GM12875 (cell line): ENCODE measurements around the gene CLPX.

Experiments
- H3K4me3 ChIP-seq: one replicate; pipeline ENCODE4 v1.5.1; 2011; ENCODE audit warnings: low read depth, low read length, control low read depth
- CTCF ChIP-seq: IDR thresholded peaks from 2 replicates; pipeline ENCODE4 v1.5.1; 2011; ENCODE audit warnings: low read depth, mild to moderate bottlenecking, control low read depth, inconsistent platforms, low read length, moderate library complexity, borderline replicate concordance; ENCODE audit not compliant: insufficient read depth

Gene CLPX

GRCh38 chr15:65130941-65131340 is 54.2 kb downstream of the CLPX start:
- TF ChIP-seq CTCF: no peak
- no peak overlapping the region for H3K4me3 ChIP-seq

GRCh38 chr15:65115542-65115941 is 69.6 kb downstream of the CLPX start:
- H3K4me3 ChIP-seq: no peak overlapping the region
- no peak for TF ChIP-seq CTCF

GRCh38 chr15:65115086-65115485 is 70.1 kb downstream of the CLPX start, which contains the start of gene UBAP1L:
UBAP1L (minus strand) TSS chr15:65115200; CDS start chr15:65106215, 8,985 bp downstream.
- no peak for TF ChIP-seq CTCF
- no peak within 1 kb of the TSS for H3K4me3 ChIP-seq

GRCh38 chr15:65110676-65111292 is 74.4 kb downstream of the CLPX start:
- no peak for TF ChIP-seq CTCF
- no peak overlapping the region for H3K4me3 ChIP-seq

- no peak overlapping the region for H3K4me3 ChIP-seq
- TF ChIP-seq CTCF: no peak
These were observed 79.0 kb downstream of the CLPX start for GRCh38 chr15:65106011-65106590.

GRCh38 chr15:65105038-65105437 is 80.1 kb downstream of the CLPX start:
- TF ChIP-seq CTCF: no peak
- no peak overlapping the region for H3K4me3 ChIP-seq

GRCh38 chr15:65102912-65103311 is 82.2 kb downstream of the CLPX start:
- no peak overlapping the region for H3K4me3 ChIP-seq
- TF ChIP-seq CTCF: no peak
